ENCODE results near the gene CPN1. TPM values are rescaled to one million over a fixed set of nuclear protein-coding genes. Genes with fewer than 3 reads are reported as not detected.

CPN1 gene
- total and polyA plus RNA-seq, 2 experiments from 2014 or later, result 2.8 to 4.6 TPM

DNA sequence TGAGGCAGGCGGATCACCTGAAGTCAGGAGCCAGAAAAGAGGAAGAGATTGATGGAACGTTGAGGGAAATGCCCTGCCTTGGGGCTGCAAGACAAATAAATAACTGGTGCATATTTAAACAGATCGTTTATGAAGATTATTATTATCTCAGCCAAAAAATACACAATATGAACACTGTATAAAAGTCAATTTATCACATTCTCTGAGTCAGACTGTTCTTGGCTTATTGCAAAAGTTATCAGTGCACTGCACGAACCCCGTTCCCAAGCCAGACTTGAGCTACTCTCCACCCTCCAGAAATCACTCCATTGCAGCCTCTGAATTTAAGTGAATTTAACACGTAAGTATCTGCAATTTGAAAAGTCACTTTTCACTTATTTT, 73.5 kb downstream of the CPN1 start:
- peaks cover 12% of the 10 kb centered on the region for H4K20me1 ChIP-seq (ENCODE audit: insufficient read depth, poor library complexity, severe bottlenecking)
- H3K9me3 ChIP-seq (ENCODE audit: low read depth), result no peaks in the 10 kb centered on the region
- H3K27me3 ChIP-seq, result no peaks in the 10 kb centered on the region
- peak overlapping the region; percentile 93 for H3K4me3 ChIP-seq
- peaks cover 60% of the 10 kb centered on the region for H3K79me2 ChIP-seq
- peaks cover 20% of the 10 kb centered on the region for H3K4me1 ChIP-seq (ENCODE audit: insufficient read depth)
- H3K9me2 ChIP-seq (replicated peaks; ENCODE audit: insufficient read depth), result no peaks in the 10 kb centered on the region
- DNase-seq (ENCODE audit: low spot score), result no peak
- no peak overlapping the region for H2AFZ ChIP-seq
- H3K36me3 ChIP-seq (replicated peaks; ENCODE audit: insufficient read depth, low read depth), result no peaks in the 10 kb centered on the region
- no peak for TF ChIP-seq EZH2phosphoT487 (IDR thresholded peaks at IDR 0.05; ENCODE audit: low read depth, severe bottlenecking, unreplicated experiment)
- TF ChIP-seq, protein P1, sequence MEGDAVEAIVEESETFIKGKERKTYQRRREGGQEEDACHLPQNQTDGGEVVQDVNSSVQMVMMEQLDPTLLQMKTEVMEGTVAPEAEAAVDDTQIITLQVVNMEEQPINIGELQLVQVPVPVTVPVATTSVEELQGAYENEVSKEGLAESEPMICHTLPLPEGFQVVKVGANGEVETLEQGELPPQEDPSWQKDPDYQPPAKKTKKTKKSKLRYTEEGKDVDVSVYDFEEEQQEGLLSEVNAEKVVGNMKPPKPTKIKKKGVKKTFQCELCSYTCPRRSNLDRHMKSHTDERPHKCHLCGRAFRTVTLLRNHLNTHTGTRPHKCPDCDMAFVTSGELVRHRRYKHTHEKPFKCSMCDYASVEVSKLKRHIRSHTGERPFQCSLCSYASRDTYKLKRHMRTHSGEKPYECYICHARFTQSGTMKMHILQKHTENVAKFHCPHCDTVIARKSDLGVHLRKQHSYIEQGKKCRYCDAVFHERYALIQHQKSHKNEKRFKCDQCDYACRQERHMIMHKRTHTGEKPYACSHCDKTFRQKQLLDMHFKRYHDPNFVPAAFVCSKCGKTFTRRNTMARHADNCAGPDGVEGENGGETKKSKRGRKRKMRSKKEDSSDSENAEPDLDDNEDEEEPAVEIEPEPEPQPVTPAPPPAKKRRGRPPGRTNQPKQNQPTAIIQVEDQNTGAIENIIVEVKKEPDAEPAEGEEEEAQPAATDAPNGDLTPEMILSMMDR (IDR thresholded peaks at IDR 0.05; ENCODE audit: poor library complexity), result no peak
- no peak for TF ChIP-seq EZH2 (IDR thresholded peaks at IDR 0.05; ENCODE audit: borderline replicate concordance)
- H3K27ac ChIP-seq, result peak overlapping the region; percentile 81
- H3K4me2 ChIP-seq, result peak overlapping the region; percentile 89
- 40% methylated on average over 6 of the region's 6 CpGs for WGBS (ENCODE audit: low lambda C conversion rate, missing lambda C conversion rate)

DNA sequence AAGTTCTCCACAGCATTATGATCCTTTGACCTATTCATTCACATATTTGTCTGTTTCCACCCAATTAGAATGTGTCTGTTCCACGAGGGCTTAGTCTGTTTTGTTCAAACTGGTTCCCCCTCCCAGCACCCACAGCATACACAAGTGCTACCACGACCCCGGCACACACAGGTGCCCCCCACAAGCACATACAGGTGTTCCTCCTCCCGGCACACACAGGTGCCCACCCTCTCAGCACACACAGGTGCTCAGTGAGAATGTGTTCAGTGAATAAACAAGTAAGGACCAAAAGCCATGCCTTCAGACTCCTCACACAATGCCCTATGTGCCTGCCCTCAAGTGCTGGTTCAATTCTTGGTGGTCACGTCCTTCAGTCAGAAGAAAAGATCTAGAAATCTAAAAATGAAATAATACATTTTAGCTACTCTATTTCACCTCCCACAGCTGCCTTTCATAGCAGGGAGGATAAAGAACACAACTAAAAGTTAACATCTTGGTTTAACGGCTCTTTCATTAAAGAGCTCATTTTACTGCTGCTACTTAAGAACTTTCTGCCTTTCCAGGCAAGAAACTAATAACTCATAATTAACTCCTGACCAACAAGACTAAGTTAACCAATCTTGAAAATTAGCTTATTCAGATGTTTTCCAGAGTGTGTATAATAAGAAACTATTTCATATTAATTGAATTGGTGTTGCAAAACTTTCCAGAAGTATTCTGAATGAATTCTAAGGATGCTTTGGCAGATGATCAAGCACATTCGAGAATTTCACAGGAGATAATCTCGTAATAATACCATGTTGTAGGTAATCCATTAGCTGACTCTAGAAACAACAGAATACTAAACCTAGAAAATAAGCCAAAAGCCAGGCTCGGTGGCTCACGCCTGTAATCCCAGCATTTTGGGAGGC, 74.2 kb downstream of the CPN1 start:
- Histone ChIP-seq H3K4me2 (peak overlapping the region; percentile 89), H3K27ac (peak overlapping the region; percentile 81), H4K20me1 (ENCODE audit: insufficient read depth, poor library complexity, severe bottlenecking) (peaks cover 12% of the 10 kb centered on the region), H3K36me3 (replicated peaks; ENCODE audit: insufficient read depth, low read depth) (no peaks in the 10 kb centered on the region), H2AFZ (no peak overlapping the region), H3K9me2 (replicated peaks; ENCODE audit: insufficient read depth) (no peaks in the 10 kb centered on the region), H3K9me3 (ENCODE audit: low read depth) (no peaks in the 10 kb centered on the region), H3K79me2 (peaks cover 66% of the 10 kb centered on the region), H3K27me3 (no peaks in the 10 kb centered on the region), H3K4me3 (peak overlapping the region; percentile 93), H3K4me1 (ENCODE audit: insufficient read depth) (peaks cover 20% of the 10 kb centered on the region)
- 56% methylated on average over 10 of the region's 10 CpGs for WGBS (ENCODE audit: low lambda C conversion rate, missing lambda C conversion rate)
- no peak for TF ChIP-seq EZH2 (IDR thresholded peaks at IDR 0.05; ENCODE audit: borderline replicate concordance)
- DNase-seq (ENCODE audit: low spot score), result no peak

DNA sequence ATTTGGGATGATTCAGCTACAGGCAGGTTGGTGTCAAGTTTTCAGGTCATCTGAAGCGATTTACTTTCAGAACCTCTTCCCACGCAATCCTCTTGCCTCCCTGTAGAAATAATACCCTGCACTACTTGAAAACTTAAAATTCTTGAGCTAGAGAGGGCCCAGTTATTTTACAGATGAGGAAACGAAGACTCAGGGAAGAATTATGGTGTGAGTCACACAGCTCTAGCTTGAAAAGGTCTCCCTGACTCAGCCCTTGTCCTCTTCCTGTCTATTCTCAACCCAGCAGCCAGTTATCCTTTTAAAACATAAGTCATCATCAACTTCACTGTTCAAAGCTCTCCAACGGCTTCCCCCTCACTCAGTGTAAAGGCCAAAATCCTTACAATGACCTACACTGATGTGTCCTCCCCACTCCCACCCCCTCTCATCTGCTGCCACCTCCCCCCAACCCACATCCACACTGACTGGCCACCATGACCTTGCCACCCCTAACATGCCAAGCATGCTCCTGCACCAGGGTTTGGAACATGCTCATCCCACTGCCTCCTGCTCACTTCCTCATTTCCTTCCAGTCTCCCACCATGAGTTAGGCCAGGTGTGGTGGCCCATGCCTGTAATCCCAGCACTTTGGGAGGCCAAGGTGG, 75.3 kb downstream of the CPN1 start:
- Histone ChIP-seq H3K79me2 (peaks cover 78% of the 10 kb centered on the region), H3K36me3 (replicated peaks; ENCODE audit: insufficient read depth, low read depth) (no peaks in the 10 kb centered on the region), H3K4me2 (peak overlapping the region; percentile 89), H3K27ac (peak overlapping the region; percentile 81), H2AFZ (no peak overlapping the region), H3K4me3 (no peak overlapping the region), H3K4me1 (ENCODE audit: insufficient read depth) (peaks cover 20% of the 10 kb centered on the region), H3K27me3 (no peaks in the 10 kb centered on the region), H4K20me1 (ENCODE audit: insufficient read depth, poor library complexity, severe bottlenecking) (peaks cover 12% of the 10 kb centered on the region), H3K9me2 (replicated peaks; ENCODE audit: insufficient read depth) (no peaks in the 10 kb centered on the region), H3K9me3 (ENCODE audit: low read depth) (no peaks in the 10 kb centered on the region)
- DNase-seq (ENCODE audit: low spot score), result peak; percentile 70
- TF ChIP-seq EZH2phosphoT487 (IDR thresholded peaks at IDR 0.05; ENCODE audit: low read depth, severe bottlenecking, unreplicated experiment) (no peak), EZH2 (IDR thresholded peaks at IDR 0.05; ENCODE audit: borderline replicate concordance) (no peak)
- TF ChIP-seq, protein P1 (IDR thresholded peaks at IDR 0.05; ENCODE audit: poor library complexity), result no peak
- 43% methylated on average over 4 of the region's 4 CpGs for WGBS (ENCODE audit: low lambda C conversion rate, missing lambda C conversion rate)
